DMS 273 (cell line): ENCODE results near the gene ANKMY1.
"Not testable (repeated sequence)": the region's sequence is repeated elsewhere in the genome, so short reads cannot be mapped to it uniquely, and the experiment has no call there.

Source experiments
- DNase-seq: peaks from one replicate; lab custom pipeline; 2025; ENCODE audit not compliant: unreplicated experiment; lab: John Stamatoyannopoulos, UW

ANKMY1 gene

DNA sequence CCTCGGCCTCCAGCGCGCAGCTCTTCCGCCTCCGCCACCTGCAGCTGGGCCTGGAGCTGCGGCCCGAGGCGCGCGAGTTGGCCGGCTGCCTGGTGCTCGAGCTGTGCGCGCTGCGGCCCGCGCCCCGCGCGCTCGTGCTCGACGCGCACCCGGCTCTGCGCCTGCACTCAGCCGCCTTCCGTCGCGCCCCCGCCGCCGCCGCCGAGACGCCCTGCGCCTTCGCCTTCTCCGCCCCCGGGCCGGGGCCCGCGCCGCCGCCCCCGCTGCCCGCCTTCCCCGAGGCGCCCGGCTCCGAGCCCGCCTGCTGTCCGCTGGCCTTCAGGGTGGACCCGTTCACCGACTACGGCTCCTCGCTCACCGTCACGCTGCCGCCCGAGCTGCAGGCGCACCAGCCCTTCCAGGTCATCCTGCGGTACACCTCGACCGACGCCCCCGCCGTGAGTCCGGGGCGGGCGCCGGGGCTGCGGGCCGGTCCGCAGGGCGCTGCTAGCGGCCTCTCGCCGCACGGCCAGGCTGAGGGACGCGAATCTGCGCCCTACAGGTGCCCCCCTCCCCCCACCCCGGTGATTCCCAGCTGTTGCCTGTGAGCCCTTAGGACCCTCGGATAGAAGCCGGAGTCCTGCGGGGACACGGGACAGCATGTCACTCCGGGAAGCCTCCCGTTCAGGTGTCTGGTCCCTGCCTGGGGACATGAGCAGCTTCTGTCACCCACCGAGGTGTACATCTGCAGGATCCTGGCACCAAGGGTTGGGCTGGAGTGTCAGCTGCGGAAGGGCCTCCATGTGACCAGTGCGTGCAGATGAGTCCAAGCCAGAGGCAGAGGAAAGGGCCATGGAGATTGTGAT is 11.1 kb upstream of the ANKMY1 start:
- DNase-seq, result peak; percentile 86

DNA sequence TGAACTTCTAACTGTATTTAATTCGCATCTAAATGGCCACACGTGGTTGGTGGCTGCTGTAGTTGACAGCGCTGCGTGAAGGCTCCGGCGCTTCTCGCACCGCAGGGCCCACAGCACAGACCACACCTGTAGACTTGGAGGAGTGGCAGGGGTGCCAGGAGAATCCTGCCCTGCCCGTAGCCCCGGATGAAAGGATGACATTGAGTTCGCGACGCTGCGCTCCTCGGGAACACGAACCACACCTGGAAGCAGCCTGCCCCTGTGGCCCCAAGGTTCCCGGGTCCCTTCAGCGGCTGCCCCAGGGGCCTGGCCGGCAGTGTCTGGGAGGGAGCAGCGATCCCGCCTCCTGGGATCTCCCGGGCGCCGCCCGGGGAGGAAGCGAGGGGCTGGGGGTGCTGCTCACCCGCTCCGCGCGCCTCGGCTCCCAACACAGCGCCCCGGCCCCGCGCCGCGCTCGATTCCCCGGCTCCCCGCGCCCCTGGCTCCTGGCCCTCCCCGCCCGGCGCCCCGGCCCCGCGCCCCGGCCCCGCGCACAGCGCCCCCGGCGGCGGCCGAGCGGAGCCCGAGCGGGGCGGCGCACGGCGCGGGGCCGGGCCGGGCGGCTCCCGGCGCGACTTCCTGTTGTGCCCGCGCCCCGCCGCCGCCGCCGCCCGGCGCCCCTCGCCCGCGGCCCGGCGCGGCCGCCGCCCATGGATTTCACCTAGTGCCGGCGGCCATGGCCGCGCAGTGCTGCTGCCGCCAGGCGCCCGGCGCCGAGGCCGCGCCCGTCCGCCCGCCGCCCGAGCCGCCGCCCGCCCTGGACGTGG is 10.3 kb upstream of the ANKMY1 start, which contains the start of gene RNPEPL1:
Gene RNPEPL1, plus strand, starts transcription at position 613 of the 806 bp plus-strand sequence. Its CDS starts 103 bp downstream, at position 716.
- DNase-seq, result peak; percentile 83

DNA sequence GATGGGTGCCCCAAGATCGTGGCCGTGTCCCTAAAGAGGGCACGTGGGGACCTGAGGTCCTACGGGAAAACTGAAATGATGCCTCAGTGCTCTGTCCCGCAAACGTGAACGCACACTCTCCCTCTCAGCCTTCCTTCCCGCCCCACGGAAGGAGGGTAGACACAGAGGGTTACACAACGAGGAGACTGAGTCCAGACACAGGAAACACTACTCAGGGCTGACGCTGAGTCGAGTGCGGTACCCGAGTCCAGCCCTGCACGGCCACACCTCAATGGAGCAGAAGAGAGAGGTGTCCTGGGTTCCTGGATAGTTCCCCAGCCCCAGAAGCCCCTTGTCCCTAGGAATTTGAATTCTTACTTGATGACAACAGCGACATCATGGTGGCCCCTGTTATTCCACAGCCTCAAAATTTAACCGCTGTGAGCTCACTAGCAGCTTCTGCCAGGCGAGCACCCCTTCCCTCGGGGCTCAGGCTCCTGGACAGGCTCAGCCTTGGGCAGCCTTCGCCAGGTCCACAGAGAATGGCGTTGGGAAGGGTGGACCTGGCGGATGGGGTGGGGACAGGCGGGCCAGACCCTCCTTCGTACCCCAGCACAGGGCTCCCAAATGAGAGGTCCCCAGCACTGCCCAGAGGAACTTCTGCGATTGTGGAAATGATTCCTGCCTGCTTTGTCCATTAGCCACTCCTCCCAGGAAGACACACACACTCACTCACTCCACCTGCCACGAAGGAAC is 9.5 kb upstream of the ANKMY1 start:
- DNase-seq, result no peak

DNA sequence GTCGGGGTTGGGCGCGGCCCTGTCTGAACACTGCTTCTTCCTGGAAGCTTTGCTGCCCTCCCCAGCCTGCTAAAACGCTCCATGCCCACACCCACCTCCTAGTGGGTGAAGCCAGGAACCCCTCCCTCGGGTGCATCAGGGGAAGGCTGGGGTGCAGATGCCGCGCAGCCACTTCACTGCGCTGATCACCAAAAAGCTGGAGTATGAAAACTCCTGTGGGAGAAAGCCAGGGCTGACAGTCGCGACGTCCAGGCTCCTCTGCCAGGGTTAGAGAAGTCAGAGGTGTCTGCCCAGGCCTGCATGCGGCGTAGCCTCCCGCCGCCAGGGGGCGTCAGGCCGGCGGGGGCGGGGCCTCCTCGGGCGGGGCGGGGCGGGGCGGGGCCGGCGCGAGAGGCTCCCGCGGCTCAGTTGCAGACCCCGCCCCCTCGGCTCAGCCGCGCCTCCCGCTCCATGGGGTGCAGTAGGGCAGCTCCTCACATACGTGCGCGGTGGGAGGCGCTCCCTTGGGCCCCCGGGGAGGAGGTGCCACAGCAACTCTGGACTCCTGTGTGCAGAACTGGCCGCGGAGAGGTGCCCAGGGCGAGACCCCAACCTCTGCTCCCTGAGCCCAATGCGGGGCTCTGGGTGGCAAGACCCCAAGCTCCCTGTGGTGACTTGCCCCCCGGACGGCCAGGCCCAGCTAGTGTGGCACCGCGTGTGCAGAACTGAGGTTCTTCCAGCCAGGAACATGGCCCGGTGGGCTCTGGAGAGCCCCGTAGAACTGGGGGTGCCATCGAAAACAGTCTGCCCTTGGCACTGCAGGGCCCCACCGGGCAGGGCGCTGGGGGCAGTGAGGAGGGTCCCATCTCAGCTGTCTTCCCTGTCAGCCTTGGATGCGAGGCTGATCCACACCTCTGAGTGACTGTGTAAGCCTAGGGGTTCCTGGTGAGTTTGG is 8.7 kb upstream of the ANKMY1 start:
- peak; percentile 91 for DNase-seq

DNA sequence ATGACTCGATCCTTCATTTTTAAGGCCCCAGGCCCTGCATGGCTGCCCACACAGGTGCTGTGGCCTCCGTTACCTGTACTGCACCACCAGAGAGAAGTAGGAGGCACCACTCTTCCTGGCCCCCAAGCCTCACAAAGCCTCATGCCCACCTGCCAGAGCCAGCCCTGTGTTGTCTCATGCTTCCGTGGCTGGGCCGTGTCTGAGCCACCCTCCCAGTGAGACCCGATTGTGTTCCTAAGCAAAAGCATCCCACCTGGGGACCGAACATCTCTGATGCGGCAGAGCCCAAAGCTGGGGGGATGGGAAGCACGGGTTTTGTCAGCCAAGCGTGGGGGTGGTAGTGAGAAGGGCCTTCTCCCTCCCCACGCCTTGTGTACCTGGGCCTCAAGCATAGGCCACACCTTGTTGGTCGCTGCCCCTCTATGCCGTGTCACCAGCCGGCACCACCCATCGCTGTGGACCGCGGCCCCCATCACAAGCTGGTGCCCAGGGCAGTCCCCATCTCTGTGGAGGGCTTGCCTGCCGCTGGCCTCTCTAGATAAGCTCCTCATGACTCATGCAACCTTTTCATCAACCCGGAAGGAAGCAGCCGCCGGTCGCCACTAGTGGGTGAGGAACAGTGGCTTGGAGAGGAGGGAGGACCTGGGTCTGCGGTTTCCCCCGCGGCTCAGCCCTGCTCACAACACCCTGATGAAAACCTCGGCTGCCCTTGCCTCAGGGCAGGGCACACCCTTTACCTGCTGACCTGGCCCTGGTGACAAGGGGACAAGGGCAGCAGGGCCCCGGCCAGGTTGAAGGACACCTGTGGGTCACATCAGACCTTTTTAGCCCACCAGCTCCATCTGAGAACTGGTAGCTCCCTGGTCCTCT is 7.8 kb upstream of the ANKMY1 start:
- DNase-seq, result peak; percentile 37

DNA sequence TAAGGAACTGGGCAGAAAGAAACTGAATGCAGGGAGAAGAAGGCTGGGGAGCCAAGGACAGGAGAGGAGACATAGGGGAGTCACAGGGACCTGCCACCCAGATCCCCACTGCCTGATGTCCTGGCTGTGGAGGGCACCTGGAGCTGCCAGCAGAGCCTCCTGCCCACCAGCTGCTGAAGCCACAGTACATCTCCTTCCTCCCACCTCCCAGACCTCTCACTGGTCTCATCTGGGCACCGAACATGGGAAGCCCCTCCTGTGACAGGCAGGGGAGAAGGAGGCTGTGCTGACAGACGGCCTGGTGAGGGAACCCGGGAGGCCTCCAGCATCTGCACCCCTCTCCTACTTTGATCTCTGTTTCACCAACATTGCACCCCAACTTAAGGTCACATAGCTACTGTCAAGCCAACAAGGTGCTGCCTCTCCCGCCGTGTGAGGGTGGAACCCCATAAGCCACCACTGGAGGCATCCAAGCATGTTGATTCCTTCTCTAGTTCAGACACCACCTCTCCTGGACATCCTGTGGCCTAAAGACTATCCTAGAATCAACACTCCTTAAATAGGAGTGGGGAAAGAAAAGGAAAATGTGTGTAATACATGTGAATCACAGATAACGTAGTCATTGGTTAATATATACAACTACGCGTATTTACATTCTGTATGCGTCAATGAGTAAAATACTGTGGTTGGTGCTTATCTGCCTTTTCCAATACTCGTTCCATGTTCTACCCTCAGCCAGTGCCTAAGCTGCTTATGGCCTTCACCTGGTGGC is 7.0 kb upstream of the ANKMY1 start:
- no peak for DNase-seq

DNA sequence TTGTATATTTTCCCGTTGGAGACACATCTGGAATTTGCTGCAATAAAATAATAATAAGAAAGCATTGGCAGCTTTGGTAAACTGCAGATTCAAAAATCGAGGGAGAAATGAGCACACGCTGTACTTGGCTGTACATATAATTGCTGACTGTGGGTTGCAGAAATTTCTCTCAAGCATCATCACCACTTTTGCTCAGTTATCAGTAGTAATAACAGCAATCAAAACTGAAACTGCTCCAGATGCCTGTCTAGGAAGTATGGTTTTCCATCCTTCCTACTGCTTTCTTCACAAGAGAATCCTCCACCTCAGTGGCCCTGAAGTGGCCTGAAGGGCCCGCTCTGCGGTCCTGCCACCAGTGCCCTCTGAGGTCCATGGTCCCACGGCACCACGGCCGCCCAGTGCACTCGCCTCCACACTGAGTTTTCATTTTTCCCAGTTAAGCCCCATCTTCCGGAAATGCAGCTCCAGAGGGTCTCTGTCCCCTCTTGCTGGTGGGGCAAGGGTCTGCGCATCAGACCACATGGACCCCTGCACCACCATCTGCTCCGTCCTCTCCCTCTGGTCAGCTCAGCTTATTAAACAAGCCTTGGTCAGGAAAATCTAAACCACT is 6.3 kb upstream of the ANKMY1 start:
- DNase-seq, result no peak

DNA sequence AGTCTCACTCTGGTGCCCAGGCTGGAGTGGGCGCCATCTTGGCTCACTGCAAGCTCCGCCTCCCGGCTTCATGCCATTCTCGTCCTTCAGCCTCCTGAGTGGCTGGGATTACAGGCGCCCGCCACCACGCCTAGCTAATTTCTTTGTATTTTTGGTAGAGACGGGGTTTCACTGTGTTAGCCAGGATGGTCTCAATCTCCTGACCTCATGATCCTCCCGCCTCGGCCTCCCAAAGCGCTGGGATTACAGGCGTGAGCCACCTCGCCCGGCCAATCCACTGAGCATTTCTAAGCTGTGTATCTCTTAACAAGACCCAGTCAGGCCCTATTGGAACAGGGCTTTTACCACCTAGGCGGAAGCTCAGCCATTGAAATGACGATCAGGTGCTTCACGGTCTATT is 5.4 kb upstream of the ANKMY1 start:
- not testable (repeated sequence) for DNase-seq

DNA sequence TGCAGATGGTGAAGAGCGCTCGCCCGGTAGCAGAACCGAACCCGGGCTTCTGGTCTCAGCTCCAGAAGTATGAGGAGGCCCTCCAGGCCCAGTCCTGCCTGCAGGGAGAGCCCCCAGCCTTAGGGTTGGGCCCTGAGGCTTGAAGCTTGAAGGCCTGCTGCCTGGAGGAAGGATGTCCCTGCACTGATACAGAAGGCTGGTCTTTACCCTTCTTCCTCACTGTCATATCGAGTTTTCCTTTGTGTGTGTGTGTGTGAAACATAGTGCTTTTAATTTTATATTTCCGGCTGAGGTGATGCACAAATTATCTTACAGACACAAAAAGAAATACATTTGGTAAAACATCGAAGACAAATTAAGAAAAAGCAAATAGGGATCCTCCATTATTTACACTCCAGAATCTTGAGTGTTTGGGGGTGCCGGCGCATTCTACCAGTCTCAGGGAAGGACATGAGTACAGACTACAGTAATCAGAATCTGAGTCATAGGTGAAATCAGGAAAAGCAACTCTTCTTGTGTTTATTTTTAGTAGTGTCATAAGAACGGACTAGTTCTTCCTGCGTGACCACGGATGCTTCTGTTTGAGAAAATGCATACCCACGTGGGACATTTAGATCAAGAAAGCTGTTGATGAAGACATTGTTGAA is 3.7 kb upstream of the ANKMY1 start:
- DNase-seq, result no peak

DNA sequence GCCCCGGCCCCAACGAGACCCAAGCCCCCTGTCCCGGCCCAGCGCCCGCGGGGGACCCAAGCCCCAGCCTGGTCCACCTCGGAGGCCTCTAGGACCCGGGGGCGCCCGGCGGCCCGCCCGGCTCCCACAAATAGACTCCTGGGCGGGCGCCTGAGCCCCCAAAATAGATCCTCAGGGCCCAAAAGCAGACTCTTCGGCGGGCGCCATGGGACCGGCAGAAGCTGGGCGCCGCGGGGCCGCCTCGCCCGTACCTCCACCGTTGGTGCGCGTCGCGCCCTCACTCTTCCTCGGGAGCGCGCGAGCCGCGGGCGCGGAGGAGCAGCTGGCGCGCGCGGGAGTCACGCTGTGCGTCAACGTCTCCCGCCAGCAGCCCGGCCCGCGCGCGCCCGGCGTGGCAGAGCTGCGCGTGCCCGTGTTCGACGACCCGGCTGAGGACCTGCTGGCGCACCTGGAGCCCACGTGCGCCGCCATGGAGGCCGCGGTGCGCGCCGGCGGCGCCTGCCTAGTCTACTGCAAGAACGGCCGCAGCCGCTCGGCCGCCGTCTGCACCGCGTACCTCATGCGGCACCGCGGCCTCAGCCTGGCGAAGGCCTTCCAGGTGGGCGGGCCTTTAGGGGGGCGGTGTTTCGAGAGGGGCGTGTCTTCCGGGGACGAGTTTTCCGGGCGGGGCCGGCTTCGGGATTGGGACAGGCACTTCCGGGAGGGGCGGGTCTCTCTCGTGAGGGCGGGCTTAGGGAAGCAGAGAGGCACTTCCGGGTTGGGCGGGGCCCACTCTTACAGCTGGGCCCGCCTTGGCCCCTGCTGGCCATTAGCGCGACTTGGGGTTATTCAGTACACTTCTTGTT is 2.9 kb upstream of the ANKMY1 start:
- DNase-seq, result peak; percentile 99

DNA sequence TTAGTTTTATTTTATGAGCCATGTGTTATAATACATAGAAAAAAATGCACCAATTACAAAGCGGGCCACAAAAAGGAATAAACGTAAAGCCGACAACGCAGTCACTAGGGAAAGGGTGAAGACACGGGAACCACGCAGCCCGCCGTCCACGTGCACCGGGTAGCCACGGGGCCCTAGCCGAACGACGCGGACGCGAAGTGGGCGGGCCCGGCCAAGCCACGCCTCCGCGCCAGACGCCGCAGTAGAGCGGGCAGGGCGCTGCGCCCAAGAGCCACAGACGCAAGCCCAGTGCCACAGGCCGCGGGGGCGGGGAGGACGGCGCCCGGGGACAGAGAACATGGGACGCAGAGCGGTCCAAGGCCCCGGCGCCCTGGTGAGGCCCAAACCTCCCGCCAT is 2.3 kb upstream of the ANKMY1 start, which contains the start of gene DUSP28:
Gene DUSP28, plus strand, starts transcription at position 274 of the 396 bp plus-strand sequence. CDS start 328 bp downstream, outside the sequence.
- DNase-seq, result peak; percentile 95

DNA sequence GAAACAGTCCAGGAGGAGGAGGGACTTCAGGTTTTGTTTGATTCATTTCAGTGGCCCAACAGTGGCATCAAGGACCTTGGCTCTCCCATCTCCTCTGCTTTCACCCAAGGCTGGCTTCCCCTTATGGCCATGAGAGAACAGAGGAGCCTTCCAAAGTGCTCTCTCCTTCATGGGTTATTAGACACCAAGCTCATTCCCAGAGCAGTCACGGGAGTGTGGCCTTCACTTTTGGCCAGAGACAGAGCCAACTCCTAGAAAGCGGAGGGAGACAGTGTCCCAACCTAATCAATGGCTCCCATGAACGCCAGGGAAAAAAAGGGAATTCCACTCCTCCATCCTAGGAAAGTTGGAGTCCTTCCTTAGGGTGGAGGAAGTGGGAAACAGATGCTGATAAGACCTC is 1.5 kb upstream of the ANKMY1 start:
- DNase-seq, result no peak

DNA sequence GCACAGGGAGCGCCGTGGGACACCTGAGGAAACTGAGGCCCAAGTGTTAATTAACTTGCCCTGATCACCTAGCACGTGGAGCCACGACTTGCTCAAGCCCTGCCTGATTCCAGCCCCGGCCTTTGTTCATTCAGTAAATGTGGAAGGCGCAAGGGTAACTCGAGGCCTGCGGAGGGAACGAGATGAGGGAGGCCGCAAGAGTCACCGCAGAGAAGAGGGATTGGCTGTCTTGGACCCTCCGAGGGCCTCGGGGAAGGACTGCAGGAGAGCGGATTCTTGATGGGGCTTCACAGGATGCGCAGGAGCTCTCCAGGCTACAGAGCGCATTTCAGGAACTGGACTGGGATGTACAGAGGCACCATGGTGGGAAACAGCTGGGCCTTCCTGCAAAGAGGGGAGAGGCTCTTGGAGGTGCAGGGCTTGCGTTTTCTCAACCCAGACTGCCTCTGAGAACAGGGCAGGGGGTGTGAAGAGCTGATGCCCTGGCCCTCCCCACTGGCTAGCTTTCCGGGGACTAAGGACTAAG is 511 bp upstream of the ANKMY1 start:
- DNase-seq, result no peak

DNA sequence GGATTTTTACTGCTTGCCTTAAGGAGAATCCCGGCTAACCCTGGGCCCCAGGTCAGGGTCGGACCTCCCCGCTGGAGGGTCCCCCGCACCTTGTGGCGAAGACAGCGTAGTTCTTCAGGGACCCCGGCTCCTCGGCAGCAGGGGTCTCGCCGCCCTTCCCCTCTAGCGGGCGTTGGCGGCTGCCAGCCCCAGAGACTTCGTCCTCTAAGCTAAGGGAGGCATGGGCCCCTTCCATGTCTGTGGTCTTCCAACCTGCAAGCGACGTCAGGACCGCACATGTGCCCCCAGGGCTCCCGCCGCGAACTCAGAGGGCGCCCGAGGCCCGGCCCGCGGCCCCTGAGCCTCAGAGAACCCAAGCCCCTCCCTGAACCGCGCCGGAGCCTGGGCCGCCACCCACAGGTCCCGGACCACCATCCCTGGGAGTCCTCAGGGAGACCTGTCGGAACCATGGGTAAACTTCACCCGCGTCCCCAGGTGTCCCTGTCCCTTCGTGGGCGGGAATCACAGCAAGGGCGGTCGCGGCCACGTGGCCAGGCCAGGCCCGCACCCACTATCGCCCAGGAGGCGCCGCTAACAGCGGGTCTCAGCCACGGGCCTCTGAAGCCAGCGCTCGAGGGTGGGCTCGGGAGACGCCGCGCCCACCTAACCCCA is 562 bp downstream of the ANKMY1 start:
- DNase-seq, result no peak

DNA sequence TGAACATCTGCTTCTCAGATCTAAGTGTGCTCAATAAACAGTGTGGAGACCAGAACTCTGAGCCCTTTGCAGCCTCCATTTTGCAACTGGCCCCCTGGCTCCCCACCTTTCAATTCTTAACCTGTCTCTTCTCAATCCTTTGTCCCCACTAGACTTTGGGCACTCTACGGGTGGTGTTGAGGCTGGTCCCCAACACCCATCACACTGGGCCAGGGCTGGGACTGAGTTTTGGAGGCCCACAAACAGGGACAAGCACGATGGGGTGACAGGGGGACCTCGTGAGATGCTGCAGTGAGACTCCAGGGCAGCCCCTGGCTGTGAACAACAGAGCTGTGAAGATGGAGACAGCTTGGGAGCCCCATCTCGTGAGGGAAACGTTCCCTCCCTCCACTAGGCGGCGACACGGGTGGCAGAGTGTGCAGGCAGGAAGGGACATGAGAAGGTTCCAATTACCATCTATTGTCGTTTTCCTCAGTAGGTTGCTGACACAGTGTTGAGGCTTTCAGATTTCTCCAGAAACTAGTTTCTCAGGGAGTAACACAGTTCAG is 1.2 kb downstream of the ANKMY1 start:
- peak; percentile 57 for DNase-seq
